HEK293 (cell line): ENCODE data around the gene RORC.

Source experiments
- CTCF ChIA-PET: fragments of 350-600 bp; formaldehyde crosslinking; extraction: SDS; loops from one replicate; lab custom pipeline; 2021; ENCODE audit warnings: antibody characterized with exemption; lab: Yijun Ruan, JAX
- POLR2A ChIA-PET: fragments of 300-600 bp; formaldehyde crosslinking; extraction: SDS; loops from one replicate; lab custom pipeline; 2020; ENCODE audit warnings: antibody characterized with exemption, inconsistent platforms; lab: Yijun Ruan, JAX
- H3K27ac ChIP-seq: fragments of 200-500 bp; sonication (Bioruptor generic); 2 replicates; pipeline ENCODE4 v1.5.1; 2014; ENCODE audit warnings: low read depth, low read length, control low read depth, inconsistent platforms; ENCODE audit errors: extremely low read depth
- H3K36me3 ChIP-seq, 2 experiments: fragments of 200-500 bp in 1 of 2; sonication (Bioruptor generic) in 1 of 2; 1 replicate in 1 of 2; 2 replicates in 1 of 2; pipeline ENCODE4 v1.5.1; 2014 to 2017; ENCODE audit warnings: inconsistent platforms in 2 of 2, low read length in 2 of 2; ENCODE audit not compliant: control insufficient read depth in 2 of 2, insufficient read depth in 1 of 2
- H3K4me1 ChIP-seq: fragments of 200-500 bp; sonication (Bioruptor generic); 2 replicates; pipeline ENCODE4 v1.5.1; 2014; ENCODE audit warnings: mild to moderate bottlenecking, low read length, inconsistent platforms; ENCODE audit not compliant: control insufficient read depth, insufficient read depth
- H3K4me3 ChIP-seq: 2 replicates; pipeline ENCODE4 v1.5.1; 2011; ENCODE audit warnings: low read depth, mild to moderate bottlenecking, control low read depth, low read length, moderate library complexity
- H3K9me3 ChIP-seq: fragments of 200-500 bp; sonication (Bioruptor generic); 2 replicates; pipeline ENCODE4 v1.5.1; 2014; ENCODE audit warnings: low read depth, low read length, inconsistent platforms; ENCODE audit not compliant: control insufficient read depth, insufficient read depth
- GLI2 ChIP-seq: fragments of 450-650 bp; formaldehyde crosslinking; IDR thresholded peaks from 2 replicates; pipeline ENCODE4; 2017; ENCODE audit warnings: missing biosample characterization, missing genetic modification characterization, low read depth, borderline replicate concordance
- PRDM6 ChIP-seq: fragments of 450-650 bp; formaldehyde crosslinking; IDR thresholded peaks from 2 replicates; pipeline ENCODE4 v1.5.1; 2017; ENCODE audit warnings: missing biosample characterization, missing genetic modification characterization
- SCRT2 ChIP-seq: fragments of 450-650 bp; formaldehyde crosslinking; IDR thresholded peaks from 2 replicates; pipeline ENCODE4 v1.5.1; 2016; ENCODE audit warnings: missing biosample characterization, missing genetic modification characterization
- SP2 ChIP-seq: fragments of 450-650 bp; formaldehyde crosslinking; IDR thresholded peaks from 2 replicates; pipeline ENCODE4 v1.5.1; 2016; ENCODE audit warnings: missing biosample characterization, missing genetic modification characterization
- WT1 ChIP-seq: fragments of 450-650 bp; formaldehyde crosslinking; IDR thresholded peaks from 2 replicates; pipeline ENCODE4 v1.5.1; 2016; ENCODE audit warnings: missing biosample characterization, missing genetic modification characterization
- ZBTB26 ChIP-seq: fragments of 450-650 bp; formaldehyde crosslinking; optimal IDR thresholded peaks from 2 replicates; pipeline ENCODE3; 2016; ENCODE audit warnings: missing biosample characterization, mild to moderate bottlenecking, missing genetic modification characterization
- ZBTB7A ChIP-seq: fragments of 450-650 bp; formaldehyde crosslinking; IDR thresholded peaks from 2 replicates; pipeline ENCODE4 v1.5.1; 2016; ENCODE audit warnings: low read depth, missing biosample characterization, missing genetic modification characterization
- ZNF175 ChIP-seq: fragments of 450-650 bp; formaldehyde crosslinking; IDR thresholded peaks from 2 replicates; pipeline ENCODE4 v1.5.1; 2016; ENCODE audit warnings: missing biosample characterization, missing genetic modification characterization
- ZNF214 ChIP-seq: fragments of 450-650 bp; formaldehyde crosslinking; IDR thresholded peaks from 2 replicates; pipeline ENCODE4 v1.5.1; 2017; ENCODE audit warnings: missing biosample characterization, mild to moderate bottlenecking, missing genetic modification characterization, borderline replicate concordance
- ZNF426 ChIP-seq: fragments of 450-650 bp; formaldehyde crosslinking; IDR thresholded peaks from 2 replicates; pipeline ENCODE4 v1.5.1; 2017; ENCODE audit warnings: missing biosample characterization, missing genetic modification characterization, mild to moderate bottlenecking, inconsistent platforms, moderate library complexity
- ZNF449 ChIP-seq: fragments of 450-650 bp; formaldehyde crosslinking; IDR thresholded peaks from 2 replicates; pipeline ENCODE4 v1.5.1; 2017; ENCODE audit warnings: missing biosample characterization, mild to moderate bottlenecking, missing genetic modification characterization, moderate library complexity
- ZNF501 ChIP-seq: fragments of 450-650 bp; formaldehyde crosslinking; IDR thresholded peaks from 2 replicates; pipeline ENCODE4 v1.5.1; 2016; ENCODE audit warnings: missing biosample characterization, missing genetic modification characterization
- ZNF544 ChIP-seq: fragments of 450-650 bp; formaldehyde crosslinking; IDR thresholded peaks from 2 replicates; pipeline ENCODE4 v1.5.0; 2017; ENCODE audit warnings: missing biosample characterization, missing genetic modification characterization
- ZNF654 ChIP-seq: fragments of 450-650 bp; formaldehyde crosslinking; IDR thresholded peaks from 2 replicates; pipeline ENCODE4 v1.5.1; 2016; ENCODE audit warnings: low read depth, missing biosample characterization, missing genetic modification characterization
- ZNF660 ChIP-seq: fragments of 450-650 bp; IDR thresholded peaks from 2 replicates; pipeline ENCODE4 v1.5.1; 2018; ENCODE audit warnings: missing biosample characterization, mild to moderate bottlenecking, missing genetic modification characterization
- ZNF707 ChIP-seq: fragments of 450-650 bp; formaldehyde crosslinking; IDR thresholded peaks from 2 replicates; pipeline ENCODE4 v1.5.1; 2016; ENCODE audit warnings: missing biosample characterization, missing genetic modification characterization
- ZSCAN23 ChIP-seq: fragments of 450-650 bp; formaldehyde crosslinking; IDR thresholded peaks from 2 replicates; pipeline ENCODE4 v1.5.1; 2016; ENCODE audit warnings: missing biosample characterization, missing genetic modification characterization
- ZXDB ChIP-seq: fragments of 450-650 bp; formaldehyde crosslinking; IDR thresholded peaks from 2 replicates; pipeline ENCODE4 v1.5.1; 2016; ENCODE audit warnings: missing biosample characterization, missing genetic modification characterization
- TF ChIP-seq, protein P1 (sequence below): fragments of 450-650 bp; formaldehyde crosslinking; IDR thresholded peaks from 2 replicates; pipeline ENCODE4 v1.5.1; 2016; ENCODE audit warnings: missing biosample characterization, missing genetic modification characterization, borderline replicate concordance
- TF ChIP-seq, protein P2 (sequence below): fragments of 450-650 bp; formaldehyde crosslinking; IDR thresholded peaks from 2 replicates; pipeline ENCODE4 v1.5.1; 2016; ENCODE audit warnings: missing biosample characterization, missing genetic modification characterization, borderline replicate concordance
- TF ChIP-seq, protein P3 (sequence below): fragments of 450-650 bp; formaldehyde crosslinking; IDR thresholded peaks from 2 replicates; pipeline ENCODE4 v1.5.1; 2016; ENCODE audit warnings: missing biosample characterization, missing genetic modification characterization

The RORC gene

GRCh38 chr1:151790071-151790939, 41.3 kb downstream of the RORC start, which contains the start of gene TDRKH (continued):
- TF ChIP-seq, protein P1, sequence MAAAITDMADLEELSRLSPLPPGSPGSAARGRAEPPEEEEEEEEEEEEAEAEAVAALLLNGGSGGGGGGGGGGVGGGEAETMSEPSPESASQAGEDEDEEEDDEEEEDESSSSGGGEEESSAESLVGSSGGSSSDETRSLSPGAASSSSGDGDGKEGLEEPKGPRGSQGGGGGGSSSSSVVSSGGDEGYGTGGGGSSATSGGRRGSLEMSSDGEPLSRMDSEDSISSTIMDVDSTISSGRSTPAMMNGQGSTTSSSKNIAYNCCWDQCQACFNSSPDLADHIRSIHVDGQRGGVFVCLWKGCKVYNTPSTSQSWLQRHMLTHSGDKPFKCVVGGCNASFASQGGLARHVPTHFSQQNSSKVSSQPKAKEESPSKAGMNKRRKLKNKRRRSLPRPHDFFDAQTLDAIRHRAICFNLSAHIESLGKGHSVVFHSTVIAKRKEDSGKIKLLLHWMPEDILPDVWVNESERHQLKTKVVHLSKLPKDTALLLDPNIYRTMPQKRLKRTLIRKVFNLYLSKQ (tag by site-specific recombination), result no peak; the same call in 1 of the 2 replicates
- TF ChIP-seq ZSCAN23, result peak; percentile 46; the same call in 1 of the 2 replicates
- TF ChIP-seq WT1 (tag by site-specific recombination), result peak; percentile 72
- no peak for TF ChIP-seq ZNF426 (tag by site-specific recombination)
- TF ChIP-seq ZNF501 (tag by site-specific recombination), result peak; percentile 98
- TF ChIP-seq ZBTB7A, result peak; percentile 96
- no peak for TF ChIP-seq ZNF544
- peak; percentile 100 for TF ChIP-seq SP2
- TF ChIP-seq ZNF707 (tag by site-specific recombination), result no peak
- TF ChIP-seq PRDM6 (tag by site-specific recombination), result no peak
- peak; percentile 77 for TF ChIP-seq ZBTB26 (tag by site-specific recombination)
- TF ChIP-seq, protein P2, sequence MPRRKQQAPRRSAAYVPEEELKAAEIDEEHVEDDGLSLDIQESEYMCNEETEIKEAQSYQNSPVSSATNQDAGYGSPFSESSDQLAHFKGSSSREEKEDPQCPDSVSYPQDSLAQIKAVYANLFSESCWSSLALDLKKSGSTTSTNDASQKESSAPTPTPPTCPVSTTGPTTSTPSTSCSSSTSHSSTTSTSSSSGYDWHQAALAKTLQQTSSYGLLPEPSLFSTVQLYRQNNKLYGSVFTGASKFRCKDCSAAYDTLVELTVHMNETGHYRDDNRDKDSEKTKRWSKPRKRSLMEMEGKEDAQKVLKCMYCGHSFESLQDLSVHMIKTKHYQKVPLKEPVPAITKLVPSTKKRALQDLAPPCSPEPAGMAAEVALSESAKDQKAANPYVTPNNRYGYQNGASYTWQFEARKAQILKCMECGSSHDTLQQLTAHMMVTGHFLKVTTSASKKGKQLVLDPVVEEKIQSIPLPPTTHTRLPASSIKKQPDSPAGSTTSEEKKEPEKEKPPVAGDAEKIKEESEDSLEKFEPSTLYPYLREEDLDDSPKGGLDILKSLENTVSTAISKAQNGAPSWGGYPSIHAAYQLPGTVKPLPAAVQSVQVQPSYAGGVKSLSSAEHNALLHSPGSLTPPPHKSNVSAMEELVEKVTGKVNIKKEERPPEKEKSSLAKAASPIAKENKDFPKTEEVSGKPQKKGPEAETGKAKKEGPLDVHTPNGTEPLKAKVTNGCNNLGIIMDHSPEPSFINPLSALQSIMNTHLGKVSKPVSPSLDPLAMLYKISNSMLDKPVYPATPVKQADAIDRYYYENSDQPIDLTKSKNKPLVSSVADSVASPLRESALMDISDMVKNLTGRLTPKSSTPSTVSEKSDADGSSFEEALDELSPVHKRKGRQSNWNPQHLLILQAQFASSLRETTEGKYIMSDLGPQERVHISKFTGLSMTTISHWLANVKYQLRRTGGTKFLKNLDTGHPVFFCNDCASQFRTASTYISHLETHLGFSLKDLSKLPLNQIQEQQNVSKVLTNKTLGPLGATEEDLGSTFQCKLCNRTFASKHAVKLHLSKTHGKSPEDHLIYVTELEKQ (tag by site-specific recombination), result peak; percentile 75; the same call in 1 of the 2 replicates
- TF ChIP-seq GLI2, result no peak
- no peak for TF ChIP-seq ZNF214 (tag by site-specific recombination)
- TF ChIP-seq ZNF660, result peak; percentile 75; the same call in 1 of the 2 replicates
- TF ChIP-seq ZXDB (tag by site-specific recombination), result peak; percentile 88
- TF ChIP-seq ZNF175 (tag by site-specific recombination), result no peak

- H3K36me3 ChIP-seq, result no peaks in the 10 kb centered on the region
- CTCF ChIA-PET, result interaction anchor here (0.7 to 2.3 kb wide), 2 partner anchors 11 to 48 kb away, joined by 4 to 7 read pairs; no protein-coding TSS in a partner anchor
- no peaks in the 10 kb centered on the region for H3K4me1 ChIP-seq
- no peak overlapping the region for H3K27ac ChIP-seq
- TF ChIP-seq SCRT2 (tag by site-specific recombination), result no peak
- no peak for TF ChIP-seq ZNF654
- TF ChIP-seq, protein P3, sequence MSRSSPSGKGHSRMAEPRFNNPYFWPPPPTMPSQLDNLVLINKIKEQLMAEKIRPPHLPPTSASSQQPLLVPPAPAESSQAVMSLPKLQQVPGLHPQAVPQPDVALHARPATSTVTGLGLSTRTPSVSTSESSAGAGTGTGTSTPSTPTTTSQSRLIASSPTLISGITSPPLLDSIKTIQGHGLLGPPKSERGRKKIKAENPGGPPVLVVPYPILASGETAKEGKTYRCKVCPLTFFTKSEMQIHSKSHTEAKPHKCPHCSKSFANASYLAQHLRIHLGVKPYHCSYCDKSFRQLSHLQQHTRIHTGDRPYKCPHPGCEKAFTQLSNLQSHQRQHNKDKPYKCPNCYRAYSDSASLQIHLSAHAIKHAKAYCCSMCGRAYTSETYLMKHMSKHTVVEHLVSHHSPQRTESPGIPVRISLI, result peak; percentile 91
- no peak for TF ChIP-seq ZNF449
- POLR2A ChIA-PET, result interaction anchor here (0.6 kb wide), 1 partner anchor 103 kb away, joined by 3 read pairs; no protein-coding TSS in a partner anchor
- no peaks in the 10 kb centered on the region for H3K9me3 ChIP-seq
- H3K4me3 ChIP-seq, result no peak overlapping the region
Measured at GRCh38 chr1:151787689-151788088, 43.9 kb downstream of the RORC start.
